T1000 (cell line): ENCODE data around the gene R3HDM2.
A peak's percentile ranks its signal among the peaks of the same experiment; 100 is the strongest.

Experiments
- DNase-seq: peaks from one replicate; lab custom pipeline; 2025; ENCODE audit warnings: mixed read lengths; lab: John Stamatoyannopoulos, UW

The R3HDM2 gene

GRCh38 chr12:57229046-57229633 is 201.7 kb downstream of the R3HDM2 start:
- DNase-seq = no peak

GRCh38 chr12:57227315-57228115 is 203.3 kb downstream of the R3HDM2 start:
- DNase-seq = no peak

GRCh38 chr12:57226588-57227314 is 204.1 kb downstream of the R3HDM2 start:
- no peak for DNase-seq

- no peak for DNase-seq
Observed at GRCh38 chr12:57225680-57226210, 205.1 kb downstream of the R3HDM2 start.

- no peak for DNase-seq
Observed at GRCh38 chr12:57224973-57225679, 205.7 kb downstream of the R3HDM2 start.

- no peak for DNase-seq
Observed at GRCh38 chr12:57224278-57224972, 206.4 kb downstream of the R3HDM2 start.

- DNase-seq = no peak
Observed at GRCh38 chr12:57223191-57224165, 207.4 kb downstream of the R3HDM2 start.

- DNase-seq = no peak
Observed at GRCh38 chr12:57222286-57223190, 208.3 kb downstream of the R3HDM2 start.

- no peak for DNase-seq
Observed at GRCh38 chr12:57221169-57221917, 209.5 kb downstream of the R3HDM2 start.

GRCh38 chr12:57220770-57221168 is 210.1 kb downstream of the R3HDM2 start:
- DNase-seq = no peak

- DNase-seq = no peak
Observed at GRCh38 chr12:57219993-57220754, 210.7 kb downstream of the R3HDM2 start.

- DNase-seq = no peak
Observed at GRCh38 chr12:57219205-57219992, 211.4 kb downstream of the R3HDM2 start.

- no peak for DNase-seq
Observed at GRCh38 chr12:57218030-57218853, 212.6 kb downstream of the R3HDM2 start.

- DNase-seq = peak; percentile 19
Observed at GRCh38 chr12:57216921-57217879, 213.6 kb downstream of the R3HDM2 start.
